HepG2 (cell line): Measurements from ENCODE around the gene EBF4. TPM values are rescaled to one million over a fixed set of nuclear protein-coding genes. Genes with fewer than 3 reads are reported as not detected.

Experiments
- ATAC-seq: fragments of 200-7000 bp; cut with Tn5 transposase; 3 replicates; pipeline ENCODE4 v1.9.1; 2020; ENCODE audit warnings: mild to moderate bottlenecking, moderate library complexity
- BruUV-seq: library from RNA; stranded (reverse); fragments of 400-500 nt; replicated peaks from 2 replicates; lab custom pipeline; 2021; lab: Mats Ljungman, UMichigan
- CTCF ChIA-PET: fragments of 300-600 bp; formaldehyde crosslinking; extraction: SDS; loops from one replicate; lab custom pipeline; 2021; ENCODE audit warnings: low total read pairs, inconsistent platforms, low intra/inter-chr PET ratio; lab: Yijun Ruan, JAX
- POLR2A ChIA-PET: fragments of 350-600 bp; sonication (Branson Sonifier 250); formaldehyde crosslinking; loops from one replicate; lab custom pipeline; 2020; ENCODE audit warnings: antibody characterized with exemption, inconsistent platforms; lab: Yijun Ruan, JAX
- DNase-seq: peaks from one replicate; pipeline ENCODE4 v3.0.0-alpha.2; 2015; ENCODE audit warnings: low spot score
- FAIRE-seq: peaks from 3 replicates; lab custom pipeline; 2011; peaks lifted over from hg19 to GRCh38; lab: Jason Lieb, UNC
- H2AFZ ChIP-seq: one replicate; pipeline ENCODE4 v1.6.1; 2011; ENCODE audit warnings: low read length, inconsistent platforms
- H3K27ac ChIP-seq: fragments of 300-600 bp; 3 replicates; pipeline ENCODE4 v1.8.0; 2011; ENCODE audit warnings: mixed run types, mild to moderate bottlenecking, mixed read lengths, low read length, inconsistent platforms; ENCODE audit not compliant: insufficient read depth; ENCODE audit errors: extremely low read length
- H3K27me3 ChIP-seq, 2 experiments: fragments of 200-600 bp in 1 of 2; 2 replicates in 1 of 2; 3 replicates in 1 of 2; pipeline versions ENCODE4 v1.6.0 to v1.8.0; 2011; ENCODE audit warnings: low read length in 2 of 2, mild to moderate bottlenecking in 2 of 2, moderate library complexity in 2 of 2, inconsistent platforms in 1 of 2; ENCODE audit not compliant: insufficient read depth in 2 of 2, control insufficient read depth in 1 of 2
- H3K36me3 ChIP-seq, 2 experiments: fragments of 200-600 bp in 1 of 2; replicated peaks in 1 of 2; 2 replicates in 1 of 2; 3 replicates in 1 of 2; pipeline versions ENCODE4 v1.5.1 to v1.8.0; 2011; ENCODE audit warnings: low read length in 2 of 2, inconsistent platforms in 1 of 2; ENCODE audit not compliant: insufficient read depth in 2 of 2, control insufficient read depth in 1 of 2
- H3K4me1 ChIP-seq: 2 replicates; pipeline ENCODE4 v1.5.1; 2012; ENCODE audit warnings: low read length, inconsistent platforms; ENCODE audit not compliant: insufficient read depth
- H3K4me2 ChIP-seq: 2 replicates; pipeline ENCODE4 v1.6.0; 2011; ENCODE audit warnings: low read depth, low read length, inconsistent platforms
- H3K4me3 ChIP-seq, 3 experiments: fragments of 200-600 bp in 1 of 3; sonication (generic), shearing (Covaris generic) in 1 of 3; replicated peaks in 1 of 3; 2 replicates each; pipeline ENCODE4 v1.5.1; 2011 to 2016; ENCODE audit warnings: low read length in 3 of 3, inconsistent platforms in 2 of 3, low read depth in 2 of 3, mild to moderate bottlenecking in 2 of 3, control low read depth in 1 of 3, mixed read lengths in 1 of 3; ENCODE audit not compliant: insufficient read depth in 1 of 3
- H3K79me2 ChIP-seq: one replicate; pipeline ENCODE4 v1.6.1; 2011; ENCODE audit warnings: low read length, inconsistent platforms; ENCODE audit not compliant: insufficient read depth
- H3K9ac ChIP-seq: 2 replicates; pipeline ENCODE4 v1.6.0; 2011; ENCODE audit warnings: mild to moderate bottlenecking, low read depth, low read length, inconsistent platforms; ENCODE audit not compliant: insufficient read depth
- H3K9me3 ChIP-seq: 2 replicates; pipeline ENCODE4 v1.5.1; 2012; ENCODE audit warnings: mild to moderate bottlenecking, low read length
- H4K20me1 ChIP-seq: 2 replicates; pipeline ENCODE4 v1.6.0; 2011; ENCODE audit warnings: inconsistent platforms, mild to moderate bottlenecking, low read length, moderate library complexity; ENCODE audit not compliant: insufficient read depth
- HCFC1 ChIP-seq: fragments of 150-350 bp; IDR thresholded peaks from 2 replicates; pipeline ENCODE4 v1.6.1; 2014; ENCODE audit warnings: low read depth, low read length
- POLR2A ChIP-seq, 2 experiments: IDR thresholded peaks; 2 replicates each; pipeline ENCODE4 v1.6.1; 2011; ENCODE audit warnings: low read depth in 2 of 2, low read length in 2 of 2, mild to moderate bottlenecking in 1 of 2, moderate library complexity in 1 of 2; ENCODE audit not compliant: insufficient read depth in 1 of 2
- RFX5 ChIP-seq: IDR thresholded peaks from 2 replicates; pipeline ENCODE4 v1.6.1; 2011; ENCODE audit warnings: low read depth, low read length, improper control_type of control experiment
- SP1 ChIP-seq, 2 experiments: fragments of 450-650 bp in 1 of 2; sonication (generic) in 1 of 2; formaldehyde crosslinking in 1 of 2; IDR thresholded peaks; 2 replicates each; pipeline versions ENCODE4 v1.4.0 to v1.6.1; 2016 to 2020; ENCODE audit warnings: missing genetic modification reagents in 1 of 2
- ZBTB42 ChIP-seq: sonication (generic); formaldehyde crosslinking; IDR thresholded peaks from 2 replicates; pipeline ENCODE4 v1.5.0; 2020; ENCODE audit warnings: mild to moderate bottlenecking, missing genetic modification reagents
- ZNF503 ChIP-seq: sonication (generic); formaldehyde crosslinking; IDR thresholded peaks from 2 replicates; pipeline ENCODE4 v1.4.0; 2020; ENCODE audit warnings: missing genetic modification reagents
- ZNF512 ChIP-seq: sonication (generic); formaldehyde crosslinking; IDR thresholded peaks from 2 replicates; pipeline ENCODE4 v1.4.0; 2020; ENCODE audit warnings: mild to moderate bottlenecking, missing genetic modification reagents
- ZNF687 ChIP-seq: sonication (generic); formaldehyde crosslinking; IDR thresholded peaks from 2 replicates; pipeline ENCODE4 v1.5.1; 2020; ENCODE audit warnings: mild to moderate bottlenecking, missing genetic modification reagents, moderate library complexity
- ZNF709 ChIP-seq: sonication (generic); formaldehyde crosslinking; IDR thresholded peaks from 2 replicates; pipeline ENCODE4 v1.5.0; 2020; ENCODE audit warnings: mild to moderate bottlenecking, missing genetic modification reagents
- WGBS: methylation state at CpG from one replicate; pipeline ENCODE4 v1.1.6; 2017; ENCODE audit warnings: low lambda C conversion rate; 5-methylcytosine and 5-hydroxymethylcytosine counted together
- in situ Hi-C: cut with HindIII; loops from 2 replicates; pipeline ENCODE4 v1.10.0; 2017; ENCODE audit warnings: low pct_unique_long_range_greater_than_20kb; ENCODE audit not compliant: extremely low pct_ligation_motif_present
- intact Hi-C: fragments of 100-400 bp; cut with micrococcal nuclease; formaldehyde crosslinking; loops from one replicate; pipeline ENCODE4 v1.10.0; 2022; ENCODE audit not compliant: unreplicated experiment
- polyA plus RNA-seq, 8 experiments: library from polyadenylated mRNA; depleted of rRNA in 3 of 8; stranded (reverse) in 7 of 8; unstranded in 1 of 8; fragments of >200 nt; fragmentation: Illumina TruSeq in 4 of 8; extraction: Trizol in 4 of 8; gene quantifications; 2 replicates each; pipeline versions ENCODE4 v1.2.1 to v1.2.3, GENCODE V29; 2011 to 2016; ENCODE audit warnings: low read depth in 4 of 8, missing spikeins in 1 of 8, mixed read lengths in 1 of 8; ENCODE audit not compliant: insufficient read depth in 1 of 8
- total RNA-seq, 5 experiments: library from RNA; depleted of rRNA; stranded (reverse); fragments of >200 nt; fragmentation: Illumina TruSeq; extraction: Trizol; gene quantifications; 2 replicates each; pipeline ENCODE4 v1.2.3, GENCODE V29; 2016; ENCODE audit warnings: low read depth in 1 of 5

The EBF4 gene
- total and polyA plus RNA-seq, 2 of the 13 experiments (the other 11 are each of a cell fraction or from before 2014, with no cell fraction given): 0.84 to 2.2 TPM

- ATAC-seq (no peak), DNase-seq (no peak), FAIRE-seq (no peak)
- no TSS peak for BruUV-seq
- peaks cover 6% of the 10 kb centered on the region; the same call in 1 of the 2 replicates for H4K20me1 ChIP-seq
- H3K4me3 ChIP-seq: no peak overlapping the region
- no peak overlapping the region for H3K4me2 ChIP-seq
- intact Hi-C loops (no loop called here), in situ Hi-C loops (no loop called here)
- CTCF ChIA-PET: no interaction called here
- no peak overlapping the region for H3K9ac ChIP-seq
- no peaks in the 10 kb centered on the region for H3K9me3 ChIP-seq
- H3K27ac ChIP-seq: no peak overlapping the region
- H3K27me3 ChIP-seq: peaks cover 39 to 85% of the 10 kb centered on the region in 2 experiments
- POLR2A ChIA-PET: interaction anchor here (2.3 kb wide), 1 partner anchor 42 kb away, joined by 8 read pairs; the partner anchor contains the start of gene NOP56
- 64% methylated on average over 13 of the region's 13 CpGs for WGBS
- no peaks in the 10 kb centered on the region for H3K36me3 ChIP-seq
- no peak overlapping the region for H2AFZ ChIP-seq
- no peaks in the 10 kb centered on the region for H3K79me2 ChIP-seq
- peaks cover 15% of the 10 kb centered on the region for H3K4me1 ChIP-seq
- no peak for TF ChIP-seq RFX5
- no peak for TF ChIP-seq ZNF503
- no peak for TF ChIP-seq SP1 (IDR thresholded peaks at IDR 0.05)
- TF ChIP-seq SP1 (CRISPR knock-in tag; IDR thresholded peaks at IDR 0.05): no peak
- no peak for TF ChIP-seq ZNF687
- no peak for TF ChIP-seq ZNF709
- TF ChIP-seq HCFC1: no peak
- no peak for TF ChIP-seq ZNF512 (CRISPR knock-in tag)
- TF ChIP-seq POLR2A (IDR thresholded peaks at IDR 0.05; ENCODE audit: insufficient read depth in 1 of 2, low read depth in 2 of 2, low read length in 2 of 2): no peak
- TF ChIP-seq ZBTB42 (CRISPR knock-in tag): no peak
These were observed 1.9 kb downstream of the EBF4 start for GRCh38 chr20:2694519-2694918.
